ENCODE data around the gene VSTM4. TPM values are rescaled to one million over a fixed set of nuclear protein-coding genes. Genes with fewer than 3 reads are reported as not detected.

The VSTM4 gene
- total RNA-seq, 1 donor from 2014 or later, result 19.5 TPM

DNA sequence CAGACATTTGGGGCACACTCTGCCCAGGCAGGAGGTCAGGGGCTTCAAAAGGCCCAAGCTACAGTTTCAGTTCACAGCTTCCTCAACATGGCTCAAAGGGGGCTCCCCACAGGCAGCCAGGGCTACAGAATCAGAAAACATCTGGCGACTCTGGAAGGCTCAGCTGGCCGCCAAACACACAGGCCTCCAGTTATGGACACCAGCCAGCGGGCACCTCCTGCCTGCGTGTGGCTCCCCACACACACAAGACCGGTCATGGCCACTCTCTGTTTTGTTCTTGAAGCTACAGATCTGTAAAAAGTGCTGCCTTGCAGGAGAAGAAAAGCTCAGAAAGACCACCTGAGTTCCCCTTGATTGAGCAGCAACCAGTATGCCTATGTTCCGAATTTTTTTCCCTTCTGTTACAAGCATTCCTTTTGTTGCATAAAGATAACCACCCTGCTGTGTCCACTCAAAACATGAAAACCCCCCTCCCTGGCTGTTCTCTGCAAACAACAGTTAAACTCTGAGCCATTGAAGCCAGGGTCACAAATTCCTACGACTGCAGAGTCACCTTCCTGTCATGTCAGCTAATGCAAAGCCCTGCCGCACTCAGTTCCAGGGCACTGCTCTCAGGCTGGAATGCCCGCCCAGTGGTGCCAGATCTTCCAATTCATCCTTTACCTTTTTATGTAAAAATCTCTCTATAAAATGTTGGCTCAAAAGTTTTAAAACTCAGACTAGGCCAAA lies 33.6 kb downstream of the VSTM4 start:
- peaks cover 3% of the 10 kb centered on the region for H3K9me3 ChIP-seq
- intact Hi-C loops (cut with DNase I), result no loop called here
- TF ChIP-seq, protein P1, sequence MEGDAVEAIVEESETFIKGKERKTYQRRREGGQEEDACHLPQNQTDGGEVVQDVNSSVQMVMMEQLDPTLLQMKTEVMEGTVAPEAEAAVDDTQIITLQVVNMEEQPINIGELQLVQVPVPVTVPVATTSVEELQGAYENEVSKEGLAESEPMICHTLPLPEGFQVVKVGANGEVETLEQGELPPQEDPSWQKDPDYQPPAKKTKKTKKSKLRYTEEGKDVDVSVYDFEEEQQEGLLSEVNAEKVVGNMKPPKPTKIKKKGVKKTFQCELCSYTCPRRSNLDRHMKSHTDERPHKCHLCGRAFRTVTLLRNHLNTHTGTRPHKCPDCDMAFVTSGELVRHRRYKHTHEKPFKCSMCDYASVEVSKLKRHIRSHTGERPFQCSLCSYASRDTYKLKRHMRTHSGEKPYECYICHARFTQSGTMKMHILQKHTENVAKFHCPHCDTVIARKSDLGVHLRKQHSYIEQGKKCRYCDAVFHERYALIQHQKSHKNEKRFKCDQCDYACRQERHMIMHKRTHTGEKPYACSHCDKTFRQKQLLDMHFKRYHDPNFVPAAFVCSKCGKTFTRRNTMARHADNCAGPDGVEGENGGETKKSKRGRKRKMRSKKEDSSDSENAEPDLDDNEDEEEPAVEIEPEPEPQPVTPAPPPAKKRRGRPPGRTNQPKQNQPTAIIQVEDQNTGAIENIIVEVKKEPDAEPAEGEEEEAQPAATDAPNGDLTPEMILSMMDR (IDR thresholded peaks at IDR 0.05), result no peak
- H3K4me3 ChIP-seq, result no peak overlapping the region
- peak overlapping the region; percentile 47 for H3K27ac ChIP-seq
- H3K27me3 ChIP-seq, result no peaks in the 10 kb centered on the region
- DNase-seq (no peak), ATAC-seq (no peak)
- no peaks in the 10 kb centered on the region for H3K36me3 ChIP-seq
- H3K4me1 ChIP-seq, result peaks cover 49% of the 10 kb centered on the region

DNA sequence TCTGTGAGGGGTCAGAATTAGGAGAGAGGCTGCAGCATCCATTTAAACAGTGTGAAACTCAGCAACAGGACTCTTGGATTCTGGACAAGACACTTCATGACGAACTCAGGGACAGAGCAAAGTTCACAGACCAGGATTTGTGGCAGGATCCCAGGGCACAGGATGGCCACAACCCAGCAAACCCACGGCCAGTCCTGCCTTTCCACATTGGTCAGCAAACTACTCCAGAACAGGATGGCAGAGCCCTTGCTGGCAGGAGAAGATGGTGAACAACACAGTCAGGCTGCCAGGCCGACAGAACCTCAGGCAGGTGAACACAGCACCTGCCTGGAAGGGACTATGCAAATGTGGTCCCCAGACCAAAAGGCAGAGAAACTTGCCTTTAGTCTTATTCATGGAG lies 34.4 kb downstream of the VSTM4 start:
- Histone ChIP-seq H3K4me3 (no peak overlapping the region), H3K27ac (peak overlapping the region; percentile 47), H3K9me3 (no peaks in the 10 kb centered on the region), H3K36me3 (no peaks in the 10 kb centered on the region), H3K4me1 (peaks cover 53% of the 10 kb centered on the region), H3K27me3 (no peaks in the 10 kb centered on the region)
- intact Hi-C loops (cut with DNase I), result no loop called here
- DNase-seq (no peak), ATAC-seq (no peak)
- TF ChIP-seq, protein P1 (IDR thresholded peaks at IDR 0.05), result no peak

DNA sequence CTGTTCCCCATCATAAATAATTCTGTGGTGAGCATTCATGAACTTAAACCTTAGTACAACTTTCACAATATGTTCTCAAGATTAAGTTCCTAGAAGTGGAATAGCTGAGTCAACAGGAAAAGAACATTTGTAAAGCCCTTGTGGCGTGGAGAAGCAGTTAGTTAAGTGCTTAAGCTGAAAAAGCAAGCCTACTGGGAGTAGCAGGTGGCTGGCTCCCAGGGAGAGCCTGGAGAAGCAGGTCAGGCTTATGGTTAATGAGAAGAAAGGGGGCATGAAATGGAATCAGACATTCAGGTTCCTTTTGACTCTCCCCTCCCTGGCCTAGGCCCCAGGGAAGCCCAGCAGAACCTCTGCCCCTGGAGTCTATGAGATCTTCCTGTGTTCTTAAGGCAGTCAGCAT lies 35.3 kb downstream of the VSTM4 start:
- peak; percentile 80 for DNase-seq
- Histone ChIP-seq H3K4me3 (no peak overlapping the region), H3K27ac (peak overlapping the region; percentile 47), H3K4me1 (peaks cover 53% of the 10 kb centered on the region), H3K27me3 (no peaks in the 10 kb centered on the region), H3K9me3 (no peaks in the 10 kb centered on the region), H3K36me3 (no peaks in the 10 kb centered on the region)
- ATAC-seq, result peak; percentile 91
- intact Hi-C loops (cut with DNase I), result no loop called here
- TF ChIP-seq, protein P1 (IDR thresholded peaks at IDR 0.05), result no peak

DNA sequence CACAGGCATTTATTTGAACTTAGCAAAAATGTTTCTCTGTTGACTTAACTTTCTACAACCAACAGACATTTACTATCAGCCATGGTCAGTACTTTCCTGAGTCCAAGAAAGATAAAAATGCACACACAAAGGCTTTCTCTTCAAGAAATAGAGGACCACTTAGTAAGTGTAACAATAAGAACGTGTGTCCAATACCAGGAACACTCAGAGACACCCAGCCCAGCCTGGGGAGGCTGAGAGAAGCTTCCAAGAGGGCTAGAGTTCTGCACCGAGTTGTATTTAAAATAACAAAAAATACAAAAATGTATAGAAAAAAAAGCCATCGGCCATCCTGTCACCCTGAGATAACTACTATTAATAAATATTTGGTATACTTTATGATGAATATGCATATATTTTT lies 35.8 kb downstream of the VSTM4 start:
- TF ChIP-seq, protein P1 (IDR thresholded peaks at IDR 0.05), result no peak
- H3K9me3 ChIP-seq, result no peaks in the 10 kb centered on the region
- peak overlapping the region; percentile 21 for H3K27ac ChIP-seq
- H3K4me3 ChIP-seq, result no peak overlapping the region
- no peaks in the 10 kb centered on the region for H3K36me3 ChIP-seq
- ATAC-seq (no peak), DNase-seq (no peak)
- H3K4me1 ChIP-seq, result peaks cover 53% of the 10 kb centered on the region
- no peaks in the 10 kb centered on the region for H3K27me3 ChIP-seq
- intact Hi-C loops (cut with DNase I), result no loop called here

DNA sequence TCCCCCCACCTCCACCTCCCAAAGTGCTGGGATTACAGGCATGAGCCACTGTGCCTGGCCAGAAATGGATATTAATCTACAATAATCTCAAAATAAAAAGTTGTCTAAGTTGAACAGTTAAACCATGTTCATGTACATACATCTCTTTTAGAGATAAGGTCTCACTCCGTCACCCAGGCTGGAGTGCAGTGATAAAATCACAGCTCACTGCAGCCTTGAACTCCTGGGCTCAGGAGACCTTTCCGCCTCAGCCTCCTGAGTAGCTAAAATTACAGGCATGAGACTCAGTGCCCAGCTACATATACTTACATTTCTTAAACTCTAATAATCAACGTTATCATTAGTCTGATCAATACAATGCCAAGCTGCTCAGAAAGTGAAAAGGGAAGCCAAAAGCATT lies 36.2 kb downstream of the VSTM4 start:
- DNase-seq (no peak), ATAC-seq (no peak)
- Histone ChIP-seq H3K36me3 (no peaks in the 10 kb centered on the region), H3K27ac (peak overlapping the region; percentile 21), H3K4me1 (peaks cover 52% of the 10 kb centered on the region), H3K27me3 (no peaks in the 10 kb centered on the region), H3K4me3 (no peak overlapping the region), H3K9me3 (no peaks in the 10 kb centered on the region)
- TF ChIP-seq, protein P1 (IDR thresholded peaks at IDR 0.05), result no peak
- intact Hi-C loops (cut with DNase I), result no loop called here
